HepG2 (cell line): ENCODE results near the gene CAD. TPM values are rescaled to one million over a fixed set of nuclear protein-coding genes. Genes with fewer than 3 reads are reported as not detected.

Experiments used
- ARID2 ChIP-seq: sonication (generic); formaldehyde crosslinking; IDR thresholded peaks from 2 replicates; pipeline ENCODE4 v1.8.1; 2022; ENCODE audit warnings: mild to moderate bottlenecking, missing genetic modification reagents, borderline replicate concordance
- ELF3 ChIP-seq: IDR thresholded peaks from 2 replicates; pipeline ENCODE4 v1.6.1; 2016; ENCODE audit warnings: missing genetic modification reagents, missing compliant biosample characterization
- FOXO4 ChIP-seq: sonication (generic); formaldehyde crosslinking; conservative IDR thresholded peaks from 2 replicates; pipeline ENCODE4 v1.8.1; 2023; ENCODE audit warnings: missing genetic modification reagents
- KMT2A ChIP-seq: sonication (generic); formaldehyde crosslinking; IDR thresholded peaks from 2 replicates; pipeline ENCODE4 v1.4.0; 2020; ENCODE audit warnings: missing genetic modification reagents
- PHF5A ChIP-seq: IDR thresholded peaks from one replicate; pipeline ENCODE4 v1.6.1; 2018; ENCODE audit warnings: low read depth, missing genetic modification reagents; ENCODE audit not compliant: unreplicated experiment
- SATB2 ChIP-seq: sonication (generic); formaldehyde crosslinking; IDR thresholded peaks from 2 replicates; pipeline ENCODE4 v1.5.0; 2020; ENCODE audit warnings: missing genetic modification reagents
- TCF7 ChIP-seq: sonication (generic); IDR thresholded peaks from 2 replicates; pipeline ENCODE4 v1.6.1; 2016; ENCODE audit warnings: antibody characterized with exemption, low read depth
- THYN1 ChIP-seq: sonication (generic); formaldehyde crosslinking; IDR thresholded peaks from 2 replicates; pipeline ENCODE4 v1.8.1; 2023; ENCODE audit warnings: low read depth, mild to moderate bottlenecking, moderate library complexity, missing genetic modification reagents, borderline replicate concordance
- ZFYVE20 ChIP-seq: sonication (generic); formaldehyde crosslinking; IDR thresholded peaks from 2 replicates; pipeline ENCODE4 v1.8.0; 2023; ENCODE audit warnings: low read depth, mild to moderate bottlenecking, moderate library complexity, missing genetic modification reagents, borderline replicate concordance
- ZMYM4 ChIP-seq: sonication (generic); formaldehyde crosslinking; IDR thresholded peaks from 2 replicates; pipeline ENCODE4 v1.8.1; 2023; ENCODE audit warnings: mild to moderate bottlenecking, missing genetic modification reagents
- ZNF329 ChIP-seq: sonication (generic); formaldehyde crosslinking; IDR thresholded peaks from 2 replicates; pipeline ENCODE4 v1.9.0; 2021; ENCODE audit warnings: low read depth, mild to moderate bottlenecking, missing genetic modification reagents
- ZNF432 ChIP-seq: sonication (generic); formaldehyde crosslinking; IDR thresholded peaks from 2 replicates; pipeline ENCODE4 v1.5.0; 2020; ENCODE audit warnings: missing genetic modification reagents, mild to moderate bottlenecking, borderline replicate concordance
- ZNF468 ChIP-seq: sonication (generic); formaldehyde crosslinking; IDR thresholded peaks from 2 replicates; pipeline ENCODE4 v1.8.0; 2022; ENCODE audit warnings: mild to moderate bottlenecking, moderate library complexity, missing genetic modification reagents
- ZNF501 ChIP-seq: sonication (generic); formaldehyde crosslinking; IDR thresholded peaks from 2 replicates; pipeline ENCODE4 v1.5.1; 2020; ENCODE audit warnings: mild to moderate bottlenecking, moderate library complexity, missing genetic modification reagents
- ZNF512 ChIP-seq: sonication (generic); formaldehyde crosslinking; IDR thresholded peaks from 2 replicates; pipeline ENCODE4 v1.4.0; 2020; ENCODE audit warnings: mild to moderate bottlenecking, missing genetic modification reagents
- ZNF512B ChIP-seq: sonication (generic); formaldehyde crosslinking; IDR thresholded peaks from 2 replicates; pipeline ENCODE4 v1.5.1; 2020; ENCODE audit warnings: missing genetic modification reagents, mild to moderate bottlenecking, borderline replicate concordance
- ZNF609 ChIP-seq: sonication (generic); formaldehyde crosslinking; IDR thresholded peaks from 2 replicates; pipeline ENCODE4 v1.4.0; 2020; ENCODE audit warnings: mild to moderate bottlenecking, missing genetic modification reagents, borderline replicate concordance
- polyA plus RNA-seq, 8 experiments: library from polyadenylated mRNA; depleted of rRNA in 3 of 8; stranded (reverse) in 7 of 8; unstranded in 1 of 8; fragments of >200 nt; fragmentation: Illumina TruSeq in 4 of 8; extraction: Trizol in 4 of 8; gene quantifications; 2 replicates each; pipeline versions ENCODE4 v1.2.1 to v1.2.3, GENCODE V29; 2011 to 2016; ENCODE audit warnings: low read depth in 4 of 8, missing spikeins in 1 of 8, mixed read lengths in 1 of 8; ENCODE audit not compliant: insufficient read depth in 1 of 8
- total RNA-seq, 5 experiments: library from RNA; depleted of rRNA; stranded (reverse); fragments of >200 nt; fragmentation: Illumina TruSeq; extraction: Trizol; gene quantifications; 2 replicates each; pipeline ENCODE4 v1.2.3, GENCODE V29; 2016; ENCODE audit warnings: low read depth in 1 of 5

The CAD gene
- total and polyA plus RNA-seq, 2 of the 13 experiments (the other 11 are each of a cell fraction or from before 2014, with no cell fraction given), result 21.7 to 37.0 TPM

GRCh38 chr2:27211943-27212625 is 5.1 kb upstream of the CAD start, which contains the start of the genes ATRAID and SLC5A6 (continued):
- TF ChIP-seq FOXO4, result no peak
- TF ChIP-seq ZNF432 (CRISPR knock-in tag), result no peak
- peak; percentile 99 for TF ChIP-seq KMT2A (CRISPR knock-in tag)
- peak; percentile 89 for TF ChIP-seq ZNF468 (CRISPR knock-in tag)
- peak; percentile 84; the same call in 1 of the 2 replicates for TF ChIP-seq ZNF512B (CRISPR knock-in tag)
- TF ChIP-seq PHF5A (CRISPR knock-in tag), result peak; percentile 28
- no peak; the same call in none of the 2 replicates for TF ChIP-seq ZNF609 (CRISPR knock-in tag)
- TF ChIP-seq ZFYVE20 (CRISPR knock-in tag), result no peak; the same call in 1 of the 2 replicates
- no peak for TF ChIP-seq TCF7
- TF ChIP-seq ZNF329 (CRISPR knock-in tag), result peak; percentile 81
- TF ChIP-seq ZNF501 (CRISPR knock-in tag), result peak; percentile 98
- no peak; the same call in 1 of the 2 replicates for TF ChIP-seq ELF3
- peak; percentile 71; the same call in 1 of the 2 replicates for TF ChIP-seq ZNF512 (CRISPR knock-in tag)
- peak; percentile 64 for TF ChIP-seq ZMYM4 (CRISPR knock-in tag)
- TF ChIP-seq ARID2 (CRISPR knock-in tag), result peak; percentile 47; the same call in 1 of the 2 replicates
- no peak for TF ChIP-seq THYN1
- no peak; the same call in 1 of the 2 replicates for TF ChIP-seq SATB2 (CRISPR knock-in tag)
